ENCODE measurements around the gene CACNA1I. TPM values are rescaled to one million over a fixed set of nuclear protein-coding genes. Genes with fewer than 3 reads are reported as not detected.
A peak's percentile ranks its signal among the peaks of the same experiment; 100 is the strongest.
"Not testable (repeated sequence)": the region's sequence is repeated elsewhere in the genome, so short reads cannot be mapped to it uniquely, and the experiment has no call there.

The CACNA1I gene
- total RNA-seq (10 to 100 TPM in 4 of 5 experiments, 1 to 10 TPM in 1; 4.5 to 51.2 (median 30.9) TPM), polyA plus RNA-seq (1 to 10 TPM in 1 of 2 donors, under 1 TPM in 1; 0.40 to 1.8 TPM), total RNA-seq (170 reads per million, percentile 91 among the genes with 10 or more reads in this experiment)

GRCh38 chr22:39570665-39571064, at the start of gene CACNA1I:
Gene CACNA1I, plus strand, starts transcription at chr22:39570753. Its CDS starts 0 bp downstream, at chr22:39570753.
- ChIA-PET CTCF (interaction anchor here (0.7 to 1.1 kb wide), 3 partner anchors 53 to 543 kb away, joined by 3 read pairs; no protein-coding TSS in a partner anchor), POLR2A (no interaction called here)
- Histone ChIP-seq H3K36me3 (ENCODE audit: control insufficient read depth in 2 of 3, insufficient read depth in 3 of 3, low read length in 3 of 3) (no peaks in the 10 kb centered on the region), H3K4me1 (ENCODE audit: control insufficient read depth in 2 of 2, insufficient read depth in 2 of 2, low read length in 2 of 2) (peaks cover 10 to 17% of the 10 kb centered on the region in 2 donors), H3K9me3 (ENCODE audit: control insufficient read depth in 2 of 3, low read length in 3 of 3) (peaks cover 0 to 4% (median 0%) of the 10 kb centered on the region in 3 experiments), H3K4me3 (ENCODE audit: low read length) (no peak within 1 kb of the TSS), H3K27ac (ENCODE audit: low read depth, low read length) (no peak within 1 kb of the TSS), H3K27me3 (ENCODE audit: control insufficient read depth in 2 of 2, insufficient read depth in 2 of 2, low read length in 2 of 2) (no peaks in the 10 kb centered on the region)
- Mint-ChIP-seq H3K36me3 (peaks cover 0 to 3% (median 0%) of the 10 kb centered on the region in 5 donors), H3K4me3 (no peak within 1 kb of the TSS), H3K9me3 (peaks cover 0 to 4% (median 0%) of the 10 kb centered on the region in 11 donors), H3K27ac (peak within 1 kb of the TSS in 2 of 9 donors; percentile 38 to 88), H3K4me1 (peaks cover 10 to 20% (median 19%) of the 10 kb centered on the region in 7 donors), H3K27me3 (peaks cover 0 to 4% (median 0%) of the 10 kb centered on the region in 5 donors)
- intact Hi-C loops (cut with micrococcal nuclease) = no loop called here
- no peak for DNase-seq
- ATAC-seq = no peak

- H3K36me3 Mint-ChIP-seq = peaks cover 4 to 47% (median 31%) of the 10 kb centered on the region in 5 donors
- H3K27me3 Mint-ChIP-seq; H3K9me3 ChIP-seq (ENCODE audit: control insufficient read depth in 2 of 3, low read length in 3 of 3); ATAC-seq; H3K27me3 ChIP-seq (ENCODE audit: control insufficient read depth in 2 of 2, insufficient read depth in 2 of 2, low read length in 2 of 2): not testable (repeated sequence)
- peaks cover 32 to 39% of the 10 kb centered on the region in 2 donors for H3K4me1 ChIP-seq (ENCODE audit: control insufficient read depth in 2 of 2, insufficient read depth in 2 of 2, low read length in 2 of 2)
- CTCF ChIA-PET = interaction anchor here (0.7 kb wide), 1 partner anchor 110 kb away, joined by 5 read pairs; no protein-coding TSS in a partner anchor
- H3K36me3 ChIP-seq (ENCODE audit: control insufficient read depth in 2 of 3, insufficient read depth in 3 of 3, low read length in 3 of 3) = peaks cover 0 to 50% (median 9%) of the 10 kb centered on the region in 3 experiments
- DNase-seq = peak in 3 of 9 donors; percentile 8 to 23 (median 22)
- peaks cover 39 to 67% (median 51%) of the 10 kb centered on the region in 7 donors for H3K4me1 Mint-ChIP-seq
- H3K27ac Mint-ChIP-seq = peak overlapping the region; percentile 94 to 100 (median 97)
- H3K4me3 ChIP-seq (ENCODE audit: low read length) = peak overlapping the region; percentile 96
- H3K27ac ChIP-seq (ENCODE audit: low read depth, low read length) = peak overlapping the region; percentile 84
- H3K9me3 Mint-ChIP-seq = peaks cover 0 to 17% (median 0%) of the 10 kb centered on the region in 11 donors
- intact Hi-C loops (cut with micrococcal nuclease) = loop anchor here (2.0 to 10.0 kb wide), 5 partner anchors 280 to 1764 kb away; partner anchors contain the start of genes APOBEC3D (in 1 of the 2), CBX6 (in 1 of the 2) and RANGAP1 (in 1 of the 2)
- H3K4me3 Mint-ChIP-seq = peak overlapping the region; percentile 83 to 99 (median 96)
- POLR2A ChIA-PET = interaction anchor here (0.6 to 6.1 kb wide), 20 partner anchors 10 to 534 kb away, joined by 3 to 105 read pairs (median 6); partner anchors contain the start of genes CBX7, MIEF1, RPL3 and RPS19BP1
Observed at GRCh38 chr22:39521106-39521885, 49.3 kb upstream of the CACNA1I start.

GRCh38 chr22:39522091-39522490, 48.5 kb upstream of the CACNA1I start:
- Mint-ChIP-seq H3K36me3 (peaks cover 4 to 47% (median 31%) of the 10 kb centered on the region in 5 donors), H3K27ac (peak overlapping the region; percentile 69 to 98 (median 95)), H3K4me1 (peaks cover 42 to 71% (median 56%) of the 10 kb centered on the region in 7 donors), H3K4me3 (peak overlapping the region; percentile 83 to 99 (median 96)), H3K9me3 (peaks cover 0 to 17% (median 0%) of the 10 kb centered on the region in 11 donors)
- peaks cover 32 to 46% of the 10 kb centered on the region in 2 donors for H3K4me1 ChIP-seq (ENCODE audit: control insufficient read depth in 2 of 2, insufficient read depth in 2 of 2, low read length in 2 of 2)
- H3K27me3 Mint-ChIP-seq; H3K9me3 ChIP-seq (ENCODE audit: control insufficient read depth in 2 of 3, low read length in 3 of 3); H3K27me3 ChIP-seq (ENCODE audit: control insufficient read depth in 2 of 2, insufficient read depth in 2 of 2, low read length in 2 of 2); ATAC-seq: not testable (repeated sequence)
- POLR2A ChIA-PET = interaction anchor here (0.9 to 6.1 kb wide), 12 partner anchors 9 to 522 kb away, joined by 3 to 105 read pairs (median 8); partner anchors contain the start of genes MIEF1, RPS19BP1 and TAB1
- intact Hi-C loops (cut with micrococcal nuclease) = loop anchor here (5.0 to 10.0 kb wide), 4 partner anchors 350 to 1763 kb away; partner anchors contain the start of genes APOBEC3D (in 1 of the 2), CBX6 (in 1 of the 2) and RANGAP1 (in 1 of the 2)
- CTCF ChIA-PET = interaction anchor here (0.7 to 1.5 kb wide), 4 partner anchors 7 to 111 kb away, joined by 4 to 5 read pairs (median 4); no protein-coding TSS in a partner anchor
- peak in 1 of 9 donors; percentile 14 for DNase-seq
- H3K4me3 ChIP-seq (ENCODE audit: low read length) = peak overlapping the region; percentile 96
- H3K36me3 ChIP-seq (ENCODE audit: control insufficient read depth in 2 of 3, insufficient read depth in 3 of 3, low read length in 3 of 3) = peaks cover 0 to 50% (median 9%) of the 10 kb centered on the region in 3 experiments
- peak overlapping the region; percentile 84 for H3K27ac ChIP-seq (ENCODE audit: low read depth, low read length)

GRCh38 chr22:39522567-39523300, 47.8 kb upstream of the CACNA1I start:
- POLR2A ChIA-PET = interaction anchor here (0.6 to 6.1 kb wide), 15 partner anchors 9 to 521 kb away, joined by 3 to 105 read pairs (median 4); partner anchors contain the start of genes MIEF1, RPS19BP1 and TAB1
- Histone ChIP-seq H3K27ac (ENCODE audit: low read depth, low read length) (no peak overlapping the region), H3K36me3 (ENCODE audit: control insufficient read depth in 2 of 3, insufficient read depth in 3 of 3, low read length in 3 of 3) (peaks cover 0 to 51% (median 9%) of the 10 kb centered on the region in 3 experiments), H3K9me3 (ENCODE audit: control insufficient read depth in 2 of 3, low read length in 3 of 3) (no peaks in the 10 kb centered on the region), H3K27me3 (ENCODE audit: control insufficient read depth in 2 of 2, insufficient read depth in 2 of 2, low read length in 2 of 2) (no peaks in the 10 kb centered on the region), H3K4me1 (ENCODE audit: control insufficient read depth in 2 of 2, insufficient read depth in 2 of 2, low read length in 2 of 2) (peaks cover 36 to 53% of the 10 kb centered on the region in 2 donors), H3K4me3 (ENCODE audit: low read length) (no peak overlapping the region)
- ATAC-seq = no peak
- Mint-ChIP-seq H3K27me3 (peaks cover 0 to 4% (median 0%) of the 10 kb centered on the region in 5 donors), H3K27ac (peak overlapping the region; percentile 69 to 98 (median 95)), H3K36me3 (peaks cover 4 to 47% (median 31%) of the 10 kb centered on the region in 5 donors), H3K9me3 (peaks cover 0 to 17% (median 0%) of the 10 kb centered on the region in 11 donors), H3K4me3 (peak overlapping the region; percentile 83 to 99 (median 96)), H3K4me1 (peaks cover 49 to 78% (median 63%) of the 10 kb centered on the region in 7 donors)
- intact Hi-C loops (cut with micrococcal nuclease) = loop anchor here (5.0 to 10.0 kb wide), 4 partner anchors 350 to 1762 kb away; partner anchors contain the start of genes APOBEC3D (in 1 of the 2), CBX6 (in 1 of the 2) and RANGAP1 (in 1 of the 2)
- DNase-seq = no peak
- CTCF ChIA-PET = interaction anchor here (1.1 to 1.5 kb wide), 3 partner anchors 8 to 29 kb away, joined by 4 to 5 read pairs (median 4); no protein-coding TSS in a partner anchor

- H3K36me3 Mint-ChIP-seq = peaks cover 4 to 53% (median 31%) of the 10 kb centered on the region in 5 donors
- H3K27me3 Mint-ChIP-seq = peaks cover 0 to 4% (median 0%) of the 10 kb centered on the region in 5 donors
- no peak overlapping the region for H3K27ac ChIP-seq (ENCODE audit: low read depth, low read length)
- no peaks in the 10 kb centered on the region for H3K9me3 ChIP-seq (ENCODE audit: control insufficient read depth in 2 of 3, low read length in 3 of 3)
- H3K4me1 Mint-ChIP-seq = peaks cover 59 to 84% (median 70%) of the 10 kb centered on the region in 7 donors
- peak overlapping the region; percentile 23 to 90 (median 55) for H3K27ac Mint-ChIP-seq
- no peak overlapping the region for H3K4me3 ChIP-seq (ENCODE audit: low read length)
- H3K27me3 ChIP-seq (ENCODE audit: control insufficient read depth in 2 of 2, insufficient read depth in 2 of 2, low read length in 2 of 2) = no peaks in the 10 kb centered on the region
- POLR2A ChIA-PET = interaction anchor here (0.7 to 6.1 kb wide), 10 partner anchors 7 to 520 kb away, joined by 3 to 105 read pairs (median 4); partner anchors contain the start of genes MIEF1 and RPS19BP1
- no peak for ATAC-seq
- intact Hi-C loops (cut with micrococcal nuclease) = loop anchor here (5.0 to 10.0 kb wide), 4 partner anchors 352 to 1761 kb away; partner anchors contain the start of genes APOBEC3D (in 1 of the 2), CBX6 (in 1 of the 2) and RANGAP1 (in 1 of the 2)
- CTCF ChIA-PET = interaction anchor here (1.3 kb wide), 1 partner anchor 30 kb away, joined by 6 read pairs; no protein-coding TSS in a partner anchor
- H3K4me1 ChIP-seq (ENCODE audit: control insufficient read depth in 2 of 2, insufficient read depth in 2 of 2, low read length in 2 of 2) = peaks cover 48 to 59% of the 10 kb centered on the region in 2 donors
- H3K9me3 Mint-ChIP-seq = peaks cover 0 to 17% (median 0%) of the 10 kb centered on the region in 11 donors
- H3K36me3 ChIP-seq (ENCODE audit: control insufficient read depth in 2 of 3, insufficient read depth in 3 of 3, low read length in 3 of 3) = peaks cover 4 to 62% (median 9%) of the 10 kb centered on the region in 3 experiments
- H3K4me3 Mint-ChIP-seq = peak overlapping the region in 6 of 10 donors; percentile 33 to 76 (median 56)
- peak in 1 of 9 donors; percentile 1 for DNase-seq
Observed at GRCh38 chr22:39524089-39524752, 46.3 kb upstream of the CACNA1I start.

All from naive thymus-derived CD4-positive, alpha-beta T cell (primary cell).